DMS153 treated with DMSO at 0.1 percent for 48 hours (cell line): ENCODE data around the gene ACBD5.
"Not testable (repeated sequence)": the region's sequence is repeated elsewhere in the genome, so short reads cannot be mapped to it uniquely, and the experiment has no call there.

Source experiments
- DNase-seq: peaks from one replicate; lab custom pipeline; 2025; ENCODE audit not compliant: unreplicated experiment; lab: John Stamatoyannopoulos, UW

ACBD5 gene, protein sequence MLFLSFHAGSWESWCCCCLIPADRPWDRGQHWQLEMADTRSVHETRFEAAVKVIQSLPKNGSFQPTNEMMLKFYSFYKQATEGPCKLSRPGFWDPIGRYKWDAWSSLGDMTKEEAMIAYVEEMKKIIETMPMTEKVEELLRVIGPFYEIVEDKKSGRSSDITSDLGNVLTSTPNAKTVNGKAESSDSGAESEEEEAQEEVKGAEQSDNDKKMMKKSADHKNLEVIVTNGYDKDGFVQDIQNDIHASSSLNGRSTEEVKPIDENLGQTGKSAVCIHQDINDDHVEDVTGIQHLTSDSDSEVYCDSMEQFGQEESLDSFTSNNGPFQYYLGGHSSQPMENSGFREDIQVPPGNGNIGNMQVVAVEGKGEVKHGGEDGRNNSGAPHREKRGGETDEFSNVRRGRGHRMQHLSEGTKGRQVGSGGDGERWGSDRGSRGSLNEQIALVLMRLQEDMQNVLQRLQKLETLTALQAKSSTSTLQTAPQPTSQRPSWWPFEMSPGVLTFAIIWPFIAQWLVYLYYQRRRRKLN

GRCh38 chr10:27240212-27241009 is at the start of gene ACBD5:
TSS of gene ACBD5 (minus strand) at chr10:27240797. CDS start at chr10:27240688, 109 bp downstream.
- DNase-seq: peak; percentile 22

- no peak for DNase-seq
These were observed 44.5 kb upstream of the ACBD5 start for GRCh38 chr10:27285093-27285492.

DNA sequence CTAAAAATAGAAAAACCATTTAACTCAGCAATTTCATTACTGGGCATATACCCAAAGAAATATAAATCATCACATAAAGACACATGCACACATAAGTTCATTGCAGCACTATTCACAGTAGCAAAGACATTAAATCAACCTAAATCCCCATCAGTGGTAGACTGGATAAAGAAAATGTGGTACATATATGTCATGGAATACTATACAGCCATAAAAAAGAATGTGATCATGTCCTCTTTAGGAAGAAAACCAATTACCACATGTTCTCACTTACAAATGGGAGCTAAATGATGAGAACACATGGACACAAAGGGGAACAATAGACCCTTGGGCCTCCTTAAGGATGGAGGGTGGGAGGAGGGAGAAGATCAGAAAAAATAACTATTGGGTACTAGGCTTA is 36.0 kb upstream of the ACBD5 start:
- DNase-seq: no peak

DNA sequence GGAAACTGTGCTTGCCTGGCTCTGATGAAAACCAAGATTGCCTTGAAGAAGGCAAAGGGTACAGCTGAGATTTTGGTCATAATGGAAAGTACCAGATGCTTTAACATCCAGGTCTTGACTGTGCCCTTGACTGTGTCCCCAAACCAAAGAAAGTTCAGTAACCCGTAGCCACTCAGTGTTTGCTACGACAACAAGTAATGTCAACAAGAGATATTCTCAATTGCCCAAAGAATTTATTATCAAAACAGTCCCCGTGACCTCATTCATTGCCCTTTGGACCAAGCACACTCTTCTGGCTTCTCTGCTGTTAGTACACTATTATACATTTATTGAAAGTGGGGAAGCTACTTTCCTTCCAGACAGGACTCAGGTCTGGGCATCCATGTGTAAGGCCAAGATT is 25.4 kb upstream of the ACBD5 start:
- DNase-seq: not testable (repeated sequence)

GRCh38 chr10:27262788-27263187 is 22.2 kb upstream of the ACBD5 start:
- not testable (repeated sequence) for DNase-seq

GRCh38 chr10:27258838-27259812 is 18.5 kb upstream of the ACBD5 start:
- no peak for DNase-seq

GRCh38 chr10:27258492-27258837 is 17.9 kb upstream of the ACBD5 start:
- DNase-seq: no peak

DNA sequence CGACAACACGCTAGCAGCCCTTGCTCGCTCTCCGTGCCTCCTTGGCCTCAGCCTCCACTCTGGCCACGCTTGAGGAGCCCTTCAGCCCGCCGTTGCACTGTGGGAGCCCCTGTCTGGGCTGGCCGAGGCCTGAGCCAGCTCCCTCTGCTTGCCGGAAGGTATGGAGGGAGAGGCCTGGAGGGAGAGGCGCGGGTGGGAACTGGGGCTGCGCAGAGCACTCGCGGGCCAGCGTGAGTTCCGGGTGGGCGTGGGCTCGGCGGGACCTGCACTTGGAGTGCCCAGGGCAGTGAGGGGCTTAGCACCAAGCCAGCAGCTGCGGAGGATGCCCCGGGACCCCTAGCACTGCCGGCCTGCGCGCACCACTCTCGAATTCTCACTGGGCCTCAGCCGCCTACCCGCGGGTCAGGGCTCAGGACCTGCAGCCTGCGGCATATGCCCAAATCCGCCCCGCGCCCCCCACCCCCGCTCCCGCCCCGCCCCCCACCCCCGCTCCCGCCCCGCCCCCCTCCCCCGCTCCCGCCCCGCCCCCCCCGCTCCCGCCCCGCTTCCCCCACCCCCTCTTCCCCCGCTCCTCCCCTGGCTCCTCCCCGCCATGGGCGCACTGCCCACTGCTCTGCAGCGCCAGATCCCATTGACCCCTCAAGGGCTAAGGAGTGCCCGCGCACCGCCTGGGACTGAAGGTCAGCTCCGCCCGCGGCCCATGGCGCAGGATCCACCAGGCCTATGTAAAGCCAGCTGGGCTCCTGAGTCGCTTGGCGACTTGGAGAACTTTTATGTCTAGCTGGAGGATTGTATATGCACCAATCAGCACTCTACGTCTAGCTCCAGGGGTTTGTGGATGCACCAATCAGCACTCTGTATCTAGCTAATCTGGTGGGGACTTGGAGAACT is 15.9 kb upstream of the ACBD5 start:
- no peak for DNase-seq

- no peak for DNase-seq
These were observed 13.0 kb upstream of the ACBD5 start for GRCh38 chr10:27253576-27253975.

- DNase-seq: no peak
These were observed 11.8 kb upstream of the ACBD5 start for GRCh38 chr10:27252267-27253000.

GRCh38 chr10:27251554-27251953 is 11.0 kb upstream of the ACBD5 start:
- no peak for DNase-seq

GRCh38 chr10:27248215-27248614 is 7.6 kb upstream of the ACBD5 start:
- no peak for DNase-seq

- no peak for DNase-seq
These were observed 6.8 kb upstream of the ACBD5 start for GRCh38 chr10:27247441-27247840.

DNA sequence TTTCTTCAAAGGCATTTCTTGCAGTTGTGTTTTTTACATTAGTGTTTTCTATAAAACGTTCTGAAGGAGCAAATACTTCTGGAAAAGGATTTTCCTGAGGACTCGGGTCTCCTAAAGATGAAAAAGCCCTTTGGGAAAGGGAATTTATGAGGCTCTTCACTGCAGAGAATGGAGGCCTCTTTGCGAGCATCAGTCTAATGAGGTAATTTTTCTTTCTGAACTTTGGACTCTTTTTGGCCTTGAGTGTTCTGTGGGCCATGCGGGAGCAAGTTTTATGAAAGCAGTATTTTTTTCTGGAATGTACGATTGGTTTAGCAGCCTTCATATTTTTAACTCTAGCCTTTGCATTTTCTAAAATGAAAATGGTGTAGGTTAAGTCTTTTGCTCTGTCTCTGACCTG is 6.4 kb upstream of the ACBD5 start:
- DNase-seq: no peak

- DNase-seq: no peak
These were observed 5.2 kb upstream of the ACBD5 start for GRCh38 chr10:27245836-27246235.

DNA sequence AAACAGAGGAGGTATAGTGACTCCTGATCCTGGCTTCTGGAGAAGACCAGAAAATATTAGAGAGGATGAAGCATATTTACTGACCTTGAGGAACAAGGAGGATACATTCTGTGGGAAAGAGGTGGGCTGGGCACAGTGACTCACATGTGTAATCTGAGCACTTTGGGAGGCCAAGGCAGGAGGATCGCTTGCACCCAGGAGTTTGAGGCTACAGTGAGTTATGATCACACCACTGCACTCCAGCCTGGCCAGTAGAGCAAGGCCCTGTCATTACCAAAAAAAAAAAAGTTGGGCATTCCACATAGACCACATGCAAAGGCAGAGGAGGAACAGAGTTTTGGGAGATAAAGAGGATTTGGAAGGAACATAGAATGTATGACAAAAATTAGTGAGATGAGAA is 4.4 kb upstream of the ACBD5 start:
- DNase-seq: no peak

DNA sequence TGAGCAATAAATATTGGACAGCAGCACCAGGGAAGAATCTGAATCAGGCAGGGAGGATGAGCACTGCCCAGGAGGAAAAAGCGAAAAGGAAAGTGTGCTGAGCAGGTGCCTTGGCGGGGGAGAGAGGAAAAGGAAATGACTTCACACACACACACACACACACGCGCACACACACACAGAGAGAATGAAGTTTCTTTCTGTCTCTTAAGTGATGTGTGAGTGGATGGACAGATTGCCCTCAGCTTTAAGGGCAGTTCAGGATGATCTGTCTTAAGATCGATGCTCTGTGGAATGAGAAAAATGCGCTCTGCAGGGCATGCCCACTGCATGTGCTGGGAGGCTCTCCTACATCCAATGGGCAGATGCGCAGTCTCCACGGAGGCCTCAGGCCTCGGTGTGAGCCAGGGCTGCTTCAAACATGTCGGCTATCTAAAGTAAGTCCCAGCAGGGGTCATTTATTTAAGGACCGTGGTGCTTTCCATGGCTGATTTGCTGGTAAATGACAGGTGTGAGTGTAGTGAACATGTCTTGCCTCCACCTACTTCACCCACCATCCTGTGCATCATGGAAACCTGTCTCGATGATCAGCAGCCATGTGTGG is 2.5 kb upstream of the ACBD5 start:
- no peak for DNase-seq

- DNase-seq: no peak
These were observed 1.9 kb upstream of the ACBD5 start for GRCh38 chr10:27242473-27242950.
